ENCODE data around the gene SLC6A4. TPM values are rescaled to one million over a fixed set of nuclear protein-coding genes. Genes with fewer than 3 reads are reported as not detected.
"Not testable (repeated sequence)": the region's sequence is repeated elsewhere in the genome, so short reads cannot be mapped to it uniquely, and the experiment has no call there.

SLC6A4 gene
- total RNA-seq, 1 donor from 2014 or later: 0.33 TPM

DNA sequence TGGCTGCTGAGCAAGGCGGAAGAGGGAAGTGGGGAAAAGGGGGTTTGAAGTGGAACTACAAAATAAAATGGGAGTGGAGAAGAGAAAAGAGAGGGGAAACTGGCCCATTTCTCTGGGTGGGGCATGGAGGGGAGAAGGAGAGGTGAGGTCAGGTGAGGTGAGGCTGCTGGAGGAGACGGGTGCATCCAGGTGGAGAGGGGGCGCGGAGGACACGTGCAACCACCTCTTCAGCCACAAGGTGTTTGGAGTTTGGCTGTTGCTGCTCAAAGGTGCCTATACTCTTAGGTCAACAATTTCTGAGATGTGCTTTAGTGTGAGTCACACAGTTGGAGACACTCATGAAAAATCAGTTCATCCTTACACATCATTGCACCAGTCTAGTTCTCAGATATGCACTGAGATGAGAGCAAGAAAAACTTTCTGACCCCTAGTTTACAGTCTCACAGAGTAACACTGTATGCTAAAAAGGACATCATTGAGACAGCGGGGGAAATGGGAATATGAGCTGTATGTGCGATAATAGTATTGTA lies 4.8 kb downstream of the SLC6A4 start:
- intact Hi-C loops (cut with micrococcal nuclease): no loop called here

DNA sequence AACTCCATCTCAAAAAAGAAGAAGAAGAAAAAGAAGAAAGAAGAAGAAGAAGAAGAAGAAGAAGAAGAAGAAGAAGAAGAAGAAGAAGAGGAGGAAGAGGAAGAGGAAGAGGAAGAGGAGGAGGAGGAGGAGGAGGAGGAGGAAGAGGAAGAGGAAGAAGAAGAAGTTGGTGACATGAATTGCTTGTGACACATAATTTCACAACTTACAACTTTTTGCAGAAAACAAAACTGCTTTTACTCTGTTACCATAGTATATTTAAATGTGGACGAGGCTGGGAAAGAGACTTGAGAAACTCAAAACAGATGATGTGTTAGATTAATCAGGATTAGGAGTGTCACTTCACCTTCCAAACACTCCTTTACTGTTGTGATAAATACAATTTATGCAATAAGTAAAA lies 5.5 kb downstream of the SLC6A4 start:
- H3K36me3 ChIP-seq; H3K4me1 ChIP-seq; H3K9me3 ChIP-seq (replicated peaks); DNase-seq; H3K4me3 ChIP-seq; intact Hi-C loops (cut with micrococcal nuclease); H3K27ac ChIP-seq (replicated peaks): not testable (repeated sequence)
- H3K27me3 ChIP-seq (ENCODE audit: low read depth): peaks cover 39% of the 10 kb centered on the region

More for the DNA sequence above, 4.8 kb downstream of the SLC6A4 start:
- no peak for TF ChIP-seq CTCF (IDR thresholded peaks at IDR 0.05; ENCODE audit: borderline replicate concordance)
- peaks cover 8% of the 10 kb centered on the region for H3K4me1 ChIP-seq
- no peak for DNase-seq
- peaks cover 45% of the 10 kb centered on the region for H3K27me3 ChIP-seq (ENCODE audit: low read depth)
- no peaks in the 10 kb centered on the region for H3K36me3 ChIP-seq
- H3K4me3 ChIP-seq: no peak overlapping the region
- no peak overlapping the region for H3K27ac ChIP-seq (replicated peaks)
- H3K9me3 ChIP-seq (replicated peaks): no peaks in the 10 kb centered on the region

DNA sequence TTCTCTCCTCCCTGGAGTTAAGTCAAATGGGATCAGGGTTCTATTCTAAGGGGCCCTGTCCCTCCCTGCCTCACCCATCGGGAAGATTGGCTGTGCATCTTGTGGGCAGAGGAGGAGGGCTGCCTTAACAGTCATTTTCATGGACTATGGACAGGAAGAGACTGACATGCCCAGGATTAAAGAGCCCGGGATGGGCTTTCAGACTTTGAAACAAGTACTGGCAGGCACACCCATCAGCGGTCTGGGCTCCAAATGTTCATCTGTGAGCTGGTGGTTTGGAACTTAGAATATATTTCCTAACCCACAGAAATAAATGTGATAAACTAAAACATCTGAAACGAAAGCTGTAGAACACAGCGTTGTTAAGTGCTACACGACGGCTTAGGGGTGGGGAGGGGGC lies 6.5 kb downstream of the SLC6A4 start:
- Histone ChIP-seq H3K4me3 (no peak overlapping the region), H3K9me3 (replicated peaks) (no peaks in the 10 kb centered on the region)
- DNase-seq: no peak

GRCh38 chr17:30228011-30228410 lies 7.5 kb downstream of the SLC6A4 start:
- intact Hi-C loops (cut with micrococcal nuclease): no loop called here
- H3K27ac ChIP-seq (replicated peaks): no peak overlapping the region
- no peaks in the 10 kb centered on the region for H3K36me3 ChIP-seq
- no peaks in the 10 kb centered on the region for H3K9me3 ChIP-seq (replicated peaks)
- H3K4me1 ChIP-seq: no peaks in the 10 kb centered on the region
- H3K27me3 ChIP-seq (ENCODE audit: low read depth): peaks cover 21% of the 10 kb centered on the region
- no peak for DNase-seq
- H3K4me3 ChIP-seq: no peak overlapping the region
- TF ChIP-seq CTCF (IDR thresholded peaks at IDR 0.05; ENCODE audit: borderline replicate concordance): no peak

More for the DNA sequence above, 6.5 kb downstream of the SLC6A4 start:
- no peak for TF ChIP-seq CTCF (IDR thresholded peaks at IDR 0.05; ENCODE audit: borderline replicate concordance)
- peaks cover 31% of the 10 kb centered on the region for H3K27me3 ChIP-seq (ENCODE audit: low read depth)
- intact Hi-C loops (cut with micrococcal nuclease): no loop called here
- no peaks in the 10 kb centered on the region for H3K4me1 ChIP-seq
- H3K27ac ChIP-seq (replicated peaks): no peak overlapping the region
- no peaks in the 10 kb centered on the region for H3K36me3 ChIP-seq

GRCh38 chr17:30226878-30227277 lies 8.6 kb downstream of the SLC6A4 start:
- DNase-seq: no peak

More at GRCh38 chr17:30226878-30227277, 8.6 kb downstream of the SLC6A4 start:
- TF ChIP-seq CTCF (IDR thresholded peaks at IDR 0.05; ENCODE audit: borderline replicate concordance): no peak
- no peak overlapping the region for H3K4me3 ChIP-seq
- no peak overlapping the region for H3K27ac ChIP-seq (replicated peaks)
- intact Hi-C loops (cut with micrococcal nuclease): no loop called here
- H3K36me3 ChIP-seq: no peaks in the 10 kb centered on the region
- H3K27me3 ChIP-seq (ENCODE audit: low read depth): peaks cover 14% of the 10 kb centered on the region
- no peaks in the 10 kb centered on the region for H3K4me1 ChIP-seq
- H3K9me3 ChIP-seq (replicated peaks): no peaks in the 10 kb centered on the region

Measured in left ventricle myocardium inferior (tissue), 1 donor.